B cell (primary cell): ENCODE data around the gene TSHZ1. TPM values are rescaled to one million over a fixed set of nuclear protein-coding genes. Genes with fewer than 3 reads are reported as not detected.

Source experiments
- ATAC-seq: fragments of 200-7000 bp; cut with Tn5 transposase; one replicate; pipeline ENCODE4 v1.10.0; 2021; ENCODE audit warnings: low read depth, mild to moderate bottlenecking, moderate number of reproducible peaks, moderate library complexity
- CTCF ChIA-PET: fragments of 350-600 bp; sonication (Branson Sonifier 250); formaldehyde crosslinking; loops from one replicate; lab custom pipeline; 2021; ENCODE audit warnings: antibody characterized with exemption, inconsistent platforms; lab: Charles Lee
- POLR2A ChIA-PET: fragments of 350-600 bp; sonication (Branson Sonifier 250); formaldehyde crosslinking; loops from one replicate; lab custom pipeline; 2021; ENCODE audit warnings: antibody characterized with exemption; lab: Charles Lee
- DNase-seq: peaks from one replicate; pipeline ENCODE4 v3.0.0; 2013
- H2AFZ ChIP-seq: 2 replicates; pipeline ENCODE4 v1.6.1; 2012; ENCODE audit warnings: mild to moderate bottlenecking, low read depth, low read length; ENCODE audit not compliant: insufficient read depth, poor library complexity, severe bottlenecking
- H3K27ac ChIP-seq, 2 donors: 1 replicate in 1 of 2; 2 replicates in 1 of 2; pipeline ENCODE4 v1.5.1; 2012 to 2013; ENCODE audit warnings: low read length in 2 of 2, mild to moderate bottlenecking in 2 of 2, moderate library complexity in 1 of 2
- H3K27me3 ChIP-seq, 4 experiments: fragments of 200-600 bp in 1 of 4; sonication (generic) in 1 of 4; replicated peaks in 1 of 4; 1 replicate in 2 of 4; 2 replicates in 2 of 4; pipeline versions ENCODE4 v1.6.1 to v1.7.0; 2013 to 2016; ENCODE audit warnings: low read length in 3 of 4, mild to moderate bottlenecking in 2 of 4, mixed read lengths in 1 of 4, moderate library complexity in 1 of 4; ENCODE audit not compliant: insufficient read depth in 4 of 4, control insufficient read depth in 3 of 4; ENCODE audit errors: control extremely low read depth in 1 of 4
- H3K36me3 ChIP-seq, 2 experiments: replicated peaks in 1 of 2; 1 replicate in 1 of 2; 2 replicates in 1 of 2; pipeline versions ENCODE4 v1.6.1 to v1.7.1; 2013; ENCODE audit warnings: low read length in 1 of 2; ENCODE audit not compliant: insufficient read depth in 2 of 2, control insufficient read depth in 1 of 2; ENCODE audit errors: control extremely low read depth in 1 of 2, extremely low read depth in 1 of 2
- H3K4me1 ChIP-seq, 2 donors: fragments of 200-600 bp in 1 of 2; sonication (generic) in 1 of 2; 1 replicate in 1 of 2; 2 replicates in 1 of 2; pipeline versions ENCODE4 v1.5.1 to v1.6.1; 2013 to 2017; ENCODE audit warnings: low read length in 2 of 2; ENCODE audit not compliant: control insufficient read depth in 2 of 2, insufficient read depth in 2 of 2
- H3K4me2 ChIP-seq: replicated peaks from 2 replicates; pipeline ENCODE3; 2012; ENCODE audit warnings: mild to moderate bottlenecking, low read depth, low read length; ENCODE audit not compliant: poor library complexity, severe bottlenecking
- H3K4me3 ChIP-seq, 5 experiments: fragments of 200-600 bp in 1 of 5; sonication (generic) in 1 of 5; 1 replicate in 3 of 5; 2 replicates in 2 of 5; pipeline versions ENCODE4 v1.5.1 to v1.7.0; 2011 to 2016; ENCODE audit warnings: low read length in 4 of 5, mild to moderate bottlenecking in 4 of 5, low read depth in 2 of 5, control low read depth in 1 of 5, moderate library complexity in 1 of 5; ENCODE audit not compliant: insufficient read depth in 1 of 5; ENCODE audit errors: control extremely low read depth in 1 of 5, extremely low read depth in 1 of 5
- H3K79me2 ChIP-seq: fragments of 200-600 bp; sonication (generic); one replicate; pipeline ENCODE4 v1.6.0; 2016; ENCODE audit warnings: low read length; ENCODE audit not compliant: control insufficient read depth, insufficient read depth
- H3K9ac ChIP-seq: fragments of 200-600 bp; sonication (generic); 2 replicates; pipeline ENCODE4 v1.6.1; 2017; ENCODE audit warnings: mild to moderate bottlenecking, low read length, moderate library complexity
- H3K9me3 ChIP-seq, 3 donors: one replicate each; pipeline versions ENCODE4 v1.6.1 to v1.7.1; 2013; ENCODE audit warnings: low read length in 2 of 3; ENCODE audit not compliant: control insufficient read depth in 2 of 3, insufficient read depth in 1 of 3; ENCODE audit errors: control extremely low read depth in 1 of 3
- H4K20me1 ChIP-seq: 2 replicates; pipeline ENCODE4 v1.6.0; 2012; ENCODE audit warnings: mild to moderate bottlenecking, low read length; ENCODE audit not compliant: insufficient read depth, control insufficient read depth, poor library complexity, severe bottlenecking
- H3K27ac Mint-ChIP-seq: one replicate; pipeline ENCODE4 v1.8.0; 2021; ENCODE audit warnings: mixed read lengths
- H3K27me3 Mint-ChIP-seq: one replicate; pipeline ENCODE4 v1.8.0; 2021; ENCODE audit warnings: mixed read lengths
- H3K4me1 Mint-ChIP-seq: one replicate; pipeline ENCODE4 v1.8.0; 2021; ENCODE audit warnings: mixed read lengths
- H3K4me3 Mint-ChIP-seq: one replicate; pipeline ENCODE4 v1.8.0; 2021; ENCODE audit warnings: mixed read lengths
- H3K9me3 Mint-ChIP-seq: one replicate; pipeline ENCODE4 v1.8.0; 2022; ENCODE audit warnings: mixed read lengths; ENCODE audit not compliant: insufficient read depth
- EZH2 ChIP-seq: IDR thresholded peaks from 2 replicates; pipeline ENCODE4 v1.6.1; 2012; ENCODE audit warnings: borderline replicate concordance, low read depth, mild to moderate bottlenecking, moderate library complexity, low read length; ENCODE audit not compliant: insufficient read depth, poor library complexity, severe bottlenecking
- WGBS: methylation state at CpG from one replicate; pipeline ENCODE4 v1.1.5; 2013; ENCODE audit warnings: missing lambda C conversion rate; ENCODE audit not compliant: insufficient coverage; 5-methylcytosine and 5-hydroxymethylcytosine counted together
- intact Hi-C: fragments of 100-400 bp; cut with micrococcal nuclease; formaldehyde crosslinking; loops from one replicate; pipeline ENCODE4 v1.10.0; 2022
- polyA plus RNA-seq: library from polyadenylated mRNA; depleted of rRNA; stranded (reverse); fragments of >200 nt; gene quantifications from 2 replicates; pipeline ENCODE4 v1.2.3, GENCODE V29; 2012
- total RNA-seq, 2 donors: library from RNA; stranded (reverse); fragments of 120-200 nt in 1 of 2; gene quantifications; 1 replicate in 1 of 2; 2 replicates in 1 of 2; pipeline versions ENCODE4 v1.2.3 to v1.2.4, GENCODE V29; 2013 to 2022
- TF ChIP-seq, protein P1 (sequence below): fragments of 200-600 bp; IDR thresholded peaks from one replicate; pipeline ENCODE4 v1.8.0; 2022; ENCODE audit warnings: antibody characterized with exemption, mild to moderate bottlenecking

The TSHZ1 gene
- total and polyA plus RNA-seq, 2 donors (not counting 1 experiment from before 2014, with no cell fraction given), result 5.3 to 9.8 TPM

- ATAC-seq, result no peak
Measured at GRCh38 chr18:75280427-75281280, 70.1 kb downstream of the TSHZ1 start.

DNA sequence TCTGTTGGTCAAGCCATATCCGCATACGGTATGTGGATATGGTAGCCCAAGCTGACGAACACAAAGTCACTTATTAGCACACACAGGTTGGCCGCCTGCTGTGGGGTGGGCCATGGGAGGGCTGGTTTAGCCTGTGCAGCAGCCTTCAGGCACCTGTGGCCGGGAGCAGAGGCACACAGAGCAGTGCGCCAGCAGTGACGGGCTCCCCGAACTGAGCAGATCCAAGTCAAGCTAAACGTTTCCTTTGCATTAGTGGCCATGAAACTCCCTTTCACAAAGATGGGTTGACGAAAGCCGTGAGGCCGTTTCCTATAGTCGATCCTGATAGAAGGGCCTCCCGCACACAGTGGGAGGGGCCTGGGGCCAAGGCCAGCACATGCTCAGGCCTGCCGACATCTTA, 72.1 kb downstream of the TSHZ1 start:
- Mint-ChIP-seq H3K4me1 (peaks cover 3% of the 10 kb centered on the region), H3K4me3 (no peak overlapping the region), H3K27me3 (no peaks in the 10 kb centered on the region), H3K27ac (no peak overlapping the region), H3K9me3 (no peaks in the 10 kb centered on the region)
- no peaks in the 10 kb centered on the region for H3K27me3 ChIP-seq
- no peak for TF ChIP-seq EZH2
- TF ChIP-seq, protein P1, sequence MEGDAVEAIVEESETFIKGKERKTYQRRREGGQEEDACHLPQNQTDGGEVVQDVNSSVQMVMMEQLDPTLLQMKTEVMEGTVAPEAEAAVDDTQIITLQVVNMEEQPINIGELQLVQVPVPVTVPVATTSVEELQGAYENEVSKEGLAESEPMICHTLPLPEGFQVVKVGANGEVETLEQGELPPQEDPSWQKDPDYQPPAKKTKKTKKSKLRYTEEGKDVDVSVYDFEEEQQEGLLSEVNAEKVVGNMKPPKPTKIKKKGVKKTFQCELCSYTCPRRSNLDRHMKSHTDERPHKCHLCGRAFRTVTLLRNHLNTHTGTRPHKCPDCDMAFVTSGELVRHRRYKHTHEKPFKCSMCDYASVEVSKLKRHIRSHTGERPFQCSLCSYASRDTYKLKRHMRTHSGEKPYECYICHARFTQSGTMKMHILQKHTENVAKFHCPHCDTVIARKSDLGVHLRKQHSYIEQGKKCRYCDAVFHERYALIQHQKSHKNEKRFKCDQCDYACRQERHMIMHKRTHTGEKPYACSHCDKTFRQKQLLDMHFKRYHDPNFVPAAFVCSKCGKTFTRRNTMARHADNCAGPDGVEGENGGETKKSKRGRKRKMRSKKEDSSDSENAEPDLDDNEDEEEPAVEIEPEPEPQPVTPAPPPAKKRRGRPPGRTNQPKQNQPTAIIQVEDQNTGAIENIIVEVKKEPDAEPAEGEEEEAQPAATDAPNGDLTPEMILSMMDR, result no peak
- H3K9me3 ChIP-seq, result peaks cover 0 to 42% (median 0%) of the 10 kb centered on the region in 3 donors
- peaks cover 1 to 20% of the 10 kb centered on the region in 2 experiments for H3K36me3 ChIP-seq
- H3K4me2 ChIP-seq, result no peak overlapping the region
- H3K9ac ChIP-seq, result no peak overlapping the region
- CTCF ChIA-PET, result no interaction called here
- no peak overlapping the region for H3K4me3 ChIP-seq
- POLR2A ChIA-PET, result no interaction called here
- H3K27ac ChIP-seq, result no peak overlapping the region
- H3K4me1 ChIP-seq, result peaks cover 0 to 3% of the 10 kb centered on the region in 2 donors
- DNase-seq (no peak), ATAC-seq (no peak)
- H4K20me1 ChIP-seq, result no peaks in the 10 kb centered on the region
- H2AFZ ChIP-seq, result no peak overlapping the region
- no peaks in the 10 kb centered on the region for H3K79me2 ChIP-seq
- WGBS, result 98% methylated on average over 12 of the region's 15 CpGs
- intact Hi-C loops, result no loop called here

More at GRCh38 chr18:75280427-75281280, 70.1 kb downstream of the TSHZ1 start:
- H3K9me3 Mint-ChIP-seq, result no peaks in the 10 kb centered on the region
- Histone ChIP-seq H3K79me2 (peaks cover 8% of the 10 kb centered on the region), H3K36me3 (peaks cover 0 to 3% of the 10 kb centered on the region in 2 experiments), H3K4me1 (peaks cover 0 to 3% of the 10 kb centered on the region in 2 donors), H2AFZ (no peak overlapping the region), H3K9ac (no peak overlapping the region), H3K4me2 (no peak overlapping the region), H3K27me3 (no peaks in the 10 kb centered on the region), H4K20me1 (no peaks in the 10 kb centered on the region), H3K27ac (no peak overlapping the region), H3K9me3 (peaks cover 0 to 21% (median 0%) of the 10 kb centered on the region in 3 donors), H3K4me3 (no peak overlapping the region)
- POLR2A ChIA-PET, result no interaction called here
- 83% methylated on average over 20 of the region's 20 CpGs for WGBS
- no peak for TF ChIP-seq EZH2
- TF ChIP-seq, protein P1, result no peak
- H3K27ac Mint-ChIP-seq, result no peak overlapping the region
- H3K4me3 Mint-ChIP-seq, result no peak overlapping the region
- DNase-seq, result no peak
- H3K4me1 Mint-ChIP-seq, result peaks cover 5% of the 10 kb centered on the region
- intact Hi-C loops, result no loop called here
- no peaks in the 10 kb centered on the region for H3K27me3 Mint-ChIP-seq
- CTCF ChIA-PET, result interaction anchor here (1.5 kb wide), 1 partner anchor 8 kb away, joined by 5 read pairs; no protein-coding TSS in a partner anchor
